AG10803 (cell line): Measurements from ENCODE around the gene C1orf198.

Source experiments
- DNase-seq: peaks from one replicate; pipeline ENCODE4 v3.0.0; 2010; ENCODE audit warnings: low read depth
- H3K4me3 ChIP-seq: 2 replicates; pipeline ENCODE4 v1.5.1; 2011; ENCODE audit warnings: mild to moderate bottlenecking, low read length, control low read depth
- CTCF ChIP-seq: conservative IDR thresholded peaks from 2 replicates; pipeline ENCODE4 v1.5.1; 2011; ENCODE audit warnings: mild to moderate bottlenecking, low read length, control low read depth, inconsistent platforms

Gene C1orf198

GRCh38 chr1:230827801-230828200, 40.5 kb downstream of the C1orf198 start:
- TF ChIP-seq CTCF: no peak
- no peak for DNase-seq
- no peak overlapping the region for H3K4me3 ChIP-seq

GRCh38 chr1:230827081-230827681, 41.1 kb downstream of the C1orf198 start:
- peak; percentile 26 for DNase-seq
- no peak overlapping the region for H3K4me3 ChIP-seq
- no peak for TF ChIP-seq CTCF

GRCh38 chr1:230826166-230826875, 42.0 kb downstream of the C1orf198 start:
- H3K4me3 ChIP-seq: no peak overlapping the region
- DNase-seq: peak; percentile 52
- TF ChIP-seq CTCF: no peak

GRCh38 chr1:230825761-230826160, 42.6 kb downstream of the C1orf198 start:
- DNase-seq: peak; percentile 63
- no peak overlapping the region for H3K4me3 ChIP-seq
- TF ChIP-seq CTCF: no peak

GRCh38 chr1:230824919-230825721, 43.2 kb downstream of the C1orf198 start:
- DNase-seq: peak; percentile 78
- no peak overlapping the region for H3K4me3 ChIP-seq
- TF ChIP-seq CTCF: no peak

- DNase-seq: peak; percentile 21
- no peak overlapping the region for H3K4me3 ChIP-seq
- TF ChIP-seq CTCF: no peak
These were observed 43.8 kb downstream of the C1orf198 start for GRCh38 chr1:230824551-230824918.

GRCh38 chr1:230823931-230824381, 44.4 kb downstream of the C1orf198 start:
- H3K4me3 ChIP-seq: no peak overlapping the region
- TF ChIP-seq CTCF: no peak
- no peak for DNase-seq
